OCI-LY1 (cell line): Measurements from ENCODE around the gene RNU7-1.

Source experiments
- H2AFZ ChIP-seq: fragments of 200-600 bp; sonication (generic), shearing (Covaris generic); 2 replicates; pipeline ENCODE4 v1.6.0; 2014; ENCODE audit warnings: antibody characterized with exemption, mild to moderate bottlenecking, low read length
- H3F3A ChIP-seq: fragments of 200-600 bp; sonication (generic), shearing (Covaris generic); 2 replicates; pipeline ENCODE4 v1.6.0; 2014; ENCODE audit warnings: mild to moderate bottlenecking, antibody characterized with exemption, low read length, moderate library complexity; ENCODE audit not compliant: insufficient read depth
- H3K27ac ChIP-seq: fragments of 200-600 bp; sonication (generic); 2 replicates; pipeline ENCODE4 v1.5.1; 2014; ENCODE audit warnings: low read length, mixed run types, mild to moderate bottlenecking, low read depth; ENCODE audit not compliant: poor library complexity, severe bottlenecking
- H3K27me3 ChIP-seq: fragments of 200-600 bp; sonication (generic); 2 replicates; pipeline ENCODE4 v1.6.0; 2014; ENCODE audit warnings: antibody characterized with exemption, mild to moderate bottlenecking, low read length, moderate library complexity; ENCODE audit not compliant: insufficient read depth
- H3K36me3 ChIP-seq: fragments of 200-600 bp; sonication (generic); 2 replicates; pipeline ENCODE4 v1.6.1; 2014; ENCODE audit warnings: mild to moderate bottlenecking, antibody characterized with exemption, low read length, moderate library complexity, mixed read lengths; ENCODE audit not compliant: insufficient read depth
- H3K4me1 ChIP-seq: fragments of 200-600 bp; sonication (generic); 2 replicates; pipeline ENCODE4 v1.5.1; 2014; ENCODE audit warnings: mild to moderate bottlenecking, low read length, moderate library complexity; ENCODE audit not compliant: insufficient read depth, severe bottlenecking
- H3K4me2 ChIP-seq: fragments of 200-600 bp; sonication (generic), shearing (Covaris generic); 2 replicates; pipeline ENCODE4 v1.6.1; 2014; ENCODE audit warnings: low read length
- H3K4me3 ChIP-seq: fragments of 200-600 bp; sonication (generic); 2 replicates; pipeline ENCODE4 v1.5.1; 2014; ENCODE audit warnings: low read length, low read depth, mild to moderate bottlenecking, mixed read lengths; ENCODE audit not compliant: poor library complexity, severe bottlenecking
- H3K79me2 ChIP-seq: fragments of 200-600 bp; shearing (Covaris generic); 2 replicates; pipeline ENCODE4 v1.6.1; 2016; ENCODE audit warnings: mixed run types, low read length, mixed read lengths; ENCODE audit not compliant: insufficient read depth
- H3K9ac ChIP-seq: fragments of 200-600 bp; sonication (generic), shearing (Covaris generic); 2 replicates; pipeline ENCODE4 v1.6.1; 2014; ENCODE audit warnings: mild to moderate bottlenecking, low read length, mixed read lengths
- H3K9me2 ChIP-seq: fragments of 200-600 bp; sonication (generic), shearing (Covaris generic); 2 replicates; pipeline ENCODE4 v1.6.1; 2014; ENCODE audit warnings: low read depth, mild to moderate bottlenecking, low read length, mixed read lengths
- H3K9me3 ChIP-seq: fragments of 200-600 bp; shearing (Covaris generic); 2 replicates; pipeline ENCODE4 v1.6.1; 2014; ENCODE audit warnings: low read length, mixed read lengths
- H4K20me1 ChIP-seq: fragments of 200-600 bp; sonication (generic), shearing (Covaris generic); 2 replicates; pipeline ENCODE4 v1.6.0; 2016; ENCODE audit warnings: mild to moderate bottlenecking, low read length; ENCODE audit not compliant: insufficient read depth
- EZH2 ChIP-seq: fragments of 200-600 bp; sonication (generic), shearing (Covaris generic); IDR thresholded peaks from 2 replicates; pipeline ENCODE4 v1.8.0; 2017; ENCODE audit warnings: borderline replicate concordance, mixed run types, mild to moderate bottlenecking, antibody characterized with exemption, low read length, moderate library complexity, mixed read lengths
- TF ChIP-seq, protein P1 (sequence below): fragments of 200-600 bp; sonication (generic), shearing (Covaris generic); IDR thresholded peaks from 2 replicates; pipeline ENCODE4 v1.5.1; 2017; ENCODE audit warnings: mild to moderate bottlenecking, antibody characterized with exemption, low read length, moderate library complexity, mixed read lengths

RNU7-1 gene

DNA sequence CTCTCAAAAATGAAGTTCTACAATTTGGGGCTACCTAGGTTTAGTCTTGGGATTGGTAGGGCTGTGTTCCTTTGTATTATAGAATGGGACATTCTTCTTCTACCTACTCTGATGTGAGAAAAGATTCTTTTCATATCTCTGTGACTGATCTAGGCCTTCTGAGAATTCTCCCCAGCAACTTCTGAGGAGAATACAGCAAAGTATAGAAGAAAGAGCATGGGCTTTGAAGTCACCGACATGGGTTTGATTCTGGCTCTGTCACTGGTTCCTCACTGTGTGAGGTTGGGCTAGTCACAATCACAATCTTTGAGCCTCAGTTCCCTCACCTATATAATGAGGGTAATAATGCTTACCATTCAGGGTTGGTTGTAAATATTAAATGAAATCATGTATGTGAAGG, 10.8 kb upstream of the RNU7-1 start:
- no peaks in the 10 kb centered on the region for H3K79me2 ChIP-seq
- H3K9me2 ChIP-seq, result no peaks in the 10 kb centered on the region
- H3K4me1 ChIP-seq, result peaks cover 12% of the 10 kb centered on the region
- H3K36me3 ChIP-seq, result peaks cover 3% of the 10 kb centered on the region; the same call in 1 of the 2 replicates
- no peaks in the 10 kb centered on the region for H3K27me3 ChIP-seq
- H4K20me1 ChIP-seq, result no peaks in the 10 kb centered on the region
- no peak overlapping the region for H3K4me2 ChIP-seq
- H3F3A ChIP-seq, result no peaks in the 10 kb centered on the region
- H3K4me3 ChIP-seq, result no peak overlapping the region
- H3K9ac ChIP-seq, result no peak overlapping the region
- H2AFZ ChIP-seq, result no peak overlapping the region
- no peaks in the 10 kb centered on the region for H3K9me3 ChIP-seq
- no peak for TF ChIP-seq EZH2
- TF ChIP-seq, protein P1, sequence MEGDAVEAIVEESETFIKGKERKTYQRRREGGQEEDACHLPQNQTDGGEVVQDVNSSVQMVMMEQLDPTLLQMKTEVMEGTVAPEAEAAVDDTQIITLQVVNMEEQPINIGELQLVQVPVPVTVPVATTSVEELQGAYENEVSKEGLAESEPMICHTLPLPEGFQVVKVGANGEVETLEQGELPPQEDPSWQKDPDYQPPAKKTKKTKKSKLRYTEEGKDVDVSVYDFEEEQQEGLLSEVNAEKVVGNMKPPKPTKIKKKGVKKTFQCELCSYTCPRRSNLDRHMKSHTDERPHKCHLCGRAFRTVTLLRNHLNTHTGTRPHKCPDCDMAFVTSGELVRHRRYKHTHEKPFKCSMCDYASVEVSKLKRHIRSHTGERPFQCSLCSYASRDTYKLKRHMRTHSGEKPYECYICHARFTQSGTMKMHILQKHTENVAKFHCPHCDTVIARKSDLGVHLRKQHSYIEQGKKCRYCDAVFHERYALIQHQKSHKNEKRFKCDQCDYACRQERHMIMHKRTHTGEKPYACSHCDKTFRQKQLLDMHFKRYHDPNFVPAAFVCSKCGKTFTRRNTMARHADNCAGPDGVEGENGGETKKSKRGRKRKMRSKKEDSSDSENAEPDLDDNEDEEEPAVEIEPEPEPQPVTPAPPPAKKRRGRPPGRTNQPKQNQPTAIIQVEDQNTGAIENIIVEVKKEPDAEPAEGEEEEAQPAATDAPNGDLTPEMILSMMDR, result no peak
- H3K27ac ChIP-seq, result no peak overlapping the region

DNA sequence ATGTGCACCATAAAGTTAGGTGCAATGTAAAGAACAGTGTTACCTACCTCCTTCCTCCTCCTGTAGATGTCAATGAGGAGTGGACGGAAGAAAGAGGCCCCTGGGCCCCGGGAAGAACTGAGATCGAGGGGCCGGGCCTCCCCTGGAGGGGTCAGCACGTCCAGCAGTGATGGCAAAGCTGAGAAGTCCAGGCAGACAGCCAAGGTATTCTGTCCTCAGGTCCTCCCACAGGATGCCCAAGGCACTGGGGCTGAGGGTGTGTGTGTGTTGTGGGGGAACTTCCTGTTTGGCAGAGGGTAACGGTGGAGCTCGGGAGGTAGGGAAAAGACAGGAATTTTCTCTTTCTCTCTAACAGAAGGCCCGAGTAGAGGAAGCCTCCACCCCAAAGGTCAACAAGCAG, 9.5 kb upstream of the RNU7-1 start:
- peaks cover 23% of the 10 kb centered on the region for H3K4me1 ChIP-seq
- H3K4me3 ChIP-seq, result no peak overlapping the region
- H3K9ac ChIP-seq, result no peak overlapping the region
- no peak overlapping the region for H2AFZ ChIP-seq
- no peak for TF ChIP-seq EZH2
- TF ChIP-seq, protein P1, result no peak
- no peaks in the 10 kb centered on the region for H3K27me3 ChIP-seq
- peaks cover 3% of the 10 kb centered on the region; the same call in 1 of the 2 replicates for H3K36me3 ChIP-seq
- H4K20me1 ChIP-seq, result no peaks in the 10 kb centered on the region
- no peak overlapping the region for H3K4me2 ChIP-seq
- no peaks in the 10 kb centered on the region for H3K79me2 ChIP-seq
- H3K9me2 ChIP-seq, result no peaks in the 10 kb centered on the region
- H3K9me3 ChIP-seq, result no peaks in the 10 kb centered on the region
- no peak overlapping the region for H3K27ac ChIP-seq
- no peaks in the 10 kb centered on the region for H3F3A ChIP-seq

DNA sequence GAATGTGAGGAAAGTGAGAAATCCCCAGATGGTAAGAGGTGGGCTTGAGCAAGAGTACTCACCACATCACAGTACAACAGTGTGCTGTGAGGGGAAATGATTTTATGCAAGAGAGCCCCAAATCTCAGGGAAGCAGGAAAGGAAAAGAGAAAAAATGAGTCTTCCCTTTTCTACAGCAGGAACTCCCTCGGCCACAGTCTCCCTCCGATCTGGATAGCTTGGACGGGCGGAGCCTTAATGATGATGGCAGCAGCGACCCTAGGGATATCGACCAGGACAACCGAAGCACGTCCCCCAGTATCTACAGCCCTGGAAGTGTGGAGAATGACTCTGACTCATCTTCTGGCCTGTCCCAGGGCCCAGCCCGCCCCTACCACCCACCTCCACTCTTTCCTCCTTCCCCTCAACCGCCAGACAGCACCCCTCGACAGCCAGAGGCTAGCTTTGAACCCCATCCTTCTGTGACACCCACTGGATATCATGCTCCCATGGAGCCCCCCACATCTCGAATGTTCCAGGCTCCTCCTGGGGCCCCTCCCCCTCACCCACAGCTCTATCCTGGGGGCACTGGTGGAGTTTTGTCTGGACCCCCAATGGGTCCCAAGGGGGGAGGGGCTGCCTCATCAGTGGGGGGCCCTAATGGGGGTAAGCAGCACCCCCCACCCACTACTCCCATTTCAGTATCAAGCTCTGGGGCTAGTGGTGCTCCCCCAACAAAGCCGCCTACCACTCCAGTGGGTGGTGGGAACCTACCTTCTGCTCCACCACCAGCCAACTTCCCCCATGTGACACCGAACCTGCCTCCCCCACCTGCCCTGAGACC, 8.0 kb upstream of the RNU7-1 start:
- H2AFZ ChIP-seq, result no peak overlapping the region
- H3K4me2 ChIP-seq, result peak overlapping the region; percentile 87; the same call in 1 of the 2 replicates
- no peaks in the 10 kb centered on the region for H3K9me3 ChIP-seq
- no peaks in the 10 kb centered on the region for H3K27me3 ChIP-seq
- no peaks in the 10 kb centered on the region for H4K20me1 ChIP-seq
- no peaks in the 10 kb centered on the region for H3F3A ChIP-seq
- H3K27ac ChIP-seq, result no peak overlapping the region
- no peaks in the 10 kb centered on the region for H3K79me2 ChIP-seq
- TF ChIP-seq, protein P1, result no peak
- no peak for TF ChIP-seq EZH2
- no peaks in the 10 kb centered on the region for H3K9me2 ChIP-seq
- H3K9ac ChIP-seq, result no peak overlapping the region
- no peak overlapping the region for H3K4me3 ChIP-seq
- peaks cover 24% of the 10 kb centered on the region for H3K4me1 ChIP-seq
- H3K36me3 ChIP-seq, result peaks cover 3% of the 10 kb centered on the region; the same call in 1 of the 2 replicates
